H1 (cell line): ENCODE data around the gene DOK6. TPM values are rescaled to one million over a fixed set of nuclear protein-coding genes. Genes with fewer than 3 reads are reported as not detected.

Source experiments
- CTCF ChIA-PET: fragments of 300-600 bp; sonication (Branson Sonifier 250); formaldehyde crosslinking; loops from one replicate; lab custom pipeline; 2021; ENCODE audit not compliant: partially characterized antibody; lab: Charles Lee
- POLR2A ChIA-PET: fragments of 300-600 bp; sonication (Branson Sonifier 250); formaldehyde crosslinking; loops from one replicate; lab custom pipeline; 2021; ENCODE audit warnings: inconsistent platforms; ENCODE audit not compliant: partially characterized antibody; lab: Charles Lee
- DNase-seq, 2 experiments: peaks; one replicate each; pipeline versions ENCODE4 v3.0.0 to v3.0.0-alpha.2; 2010 to 2022; ENCODE audit warnings: low spot score in 2 of 2, low read depth in 1 of 2, mixed read lengths in 1 of 2
- FAIRE-seq: peaks from 2 replicates; lab custom pipeline; 2011; peaks lifted over from hg19 to GRCh38; lab: Jason Lieb, UNC
- H2AFZ ChIP-seq: 2 replicates; pipeline ENCODE4 v1.8.1; 2012; ENCODE audit warnings: low read length, inconsistent platforms
- H2AK5ac ChIP-seq: 2 replicates; pipeline ENCODE4 v1.6.1; 2013; ENCODE audit warnings: low read depth, low read length
- H2BK120ac ChIP-seq: replicated peaks from 2 replicates; pipeline ENCODE3; 2013; ENCODE audit warnings: low read depth, low read length, inconsistent platforms
- H2BK12ac ChIP-seq: 2 replicates; pipeline ENCODE4 v1.6.1; 2013; ENCODE audit warnings: low read depth, low read length
- H2BK15ac ChIP-seq: 2 replicates; pipeline ENCODE4 v1.6.1; 2013; ENCODE audit warnings: low read length
- H2BK20ac ChIP-seq: 2 replicates; pipeline ENCODE4 v1.6.1; 2013; ENCODE audit warnings: low read length
- H2BK5ac ChIP-seq: 2 replicates; pipeline ENCODE4 v1.6.1; 2013; ENCODE audit warnings: low read depth, low read length
- H3K14ac ChIP-seq: 2 replicates; pipeline ENCODE4 v1.6.1; 2013; ENCODE audit warnings: inconsistent platforms; ENCODE audit not compliant: insufficient read length
- H3K18ac ChIP-seq: 2 replicates; pipeline ENCODE4 v1.6.1; 2013; ENCODE audit warnings: low read length; ENCODE audit errors: extremely low read depth
- H3K23ac ChIP-seq: 2 replicates; pipeline ENCODE4 v1.6.1; 2013; ENCODE audit warnings: inconsistent platforms; ENCODE audit not compliant: insufficient read length
- H3K23me2 ChIP-seq: 2 replicates; pipeline ENCODE4 v1.6.1; 2013; ENCODE audit warnings: low read depth, low read length
- H3K27ac ChIP-seq: 2 replicates; pipeline ENCODE4 v1.6.1; 2011; ENCODE audit warnings: low read depth, low read length, inconsistent platforms
- H3K27me3 ChIP-seq, 4 experiments: replicated peaks in 1 of 4; 1 replicate in 1 of 4; 2 replicates in 3 of 4; pipeline versions ENCODE4 v1.6.1 to v1.8.1; 2011 to 2013; ENCODE audit warnings: low read length in 3 of 4, mild to moderate bottlenecking in 3 of 4, inconsistent platforms in 2 of 4, mixed read lengths in 2 of 4, moderate library complexity in 1 of 4; ENCODE audit not compliant: control insufficient read depth in 3 of 4, insufficient read depth in 3 of 4; ENCODE audit errors: extremely low read depth in 1 of 4
- H3K36me3 ChIP-seq, 4 experiments: 2 replicates each; pipeline versions ENCODE4 v1.6.1 to v1.8.1; 2011 to 2013; ENCODE audit warnings: mild to moderate bottlenecking in 4 of 4, low read length in 3 of 4, moderate library complexity in 2 of 4, control low read depth in 1 of 4, inconsistent platforms in 1 of 4; ENCODE audit not compliant: insufficient read depth in 4 of 4, control insufficient read depth in 2 of 4
- H3K4ac ChIP-seq: replicated peaks from 2 replicates; pipeline ENCODE3; 2013; ENCODE audit warnings: low read length, low read depth, mixed read lengths, inconsistent platforms; ENCODE audit not compliant: insufficient read length
- H3K4me1 ChIP-seq, 4 experiments: replicated peaks in 1 of 4; 1 replicate in 1 of 4; 2 replicates in 3 of 4; pipeline versions ENCODE4 v1.6.1 to v1.8.1; 2011 to 2013; ENCODE audit warnings: low read length in 3 of 4, inconsistent platforms in 2 of 4, mixed read lengths in 1 of 4; ENCODE audit not compliant: insufficient read depth in 4 of 4, control insufficient read depth in 3 of 4
- H3K4me2 ChIP-seq, 2 experiments: 2 replicates each; pipeline versions ENCODE4 v1.6.1 to v1.8.1; 2011 to 2013; ENCODE audit warnings: low read depth in 2 of 2, low read length in 2 of 2, control low read depth in 1 of 2, inconsistent platforms in 1 of 2, mild to moderate bottlenecking in 1 of 2; ENCODE audit not compliant: insufficient read depth in 1 of 2
- H3K4me3 ChIP-seq, 4 experiments: fragments of 200-600, 300-600 bp in 1 of 4; sonication (generic), shearing (Covaris generic), sonication (Bioruptor Twin) in 1 of 4; 2 replicates each; pipeline versions ENCODE4 v1.5.1 to v1.8.1; 2011 to 2016; ENCODE audit warnings: low read length in 4 of 4, low read depth in 3 of 4, control low read depth in 2 of 4, inconsistent platforms in 2 of 4, mild to moderate bottlenecking in 2 of 4, mixed read lengths in 1 of 4, moderate library complexity in 1 of 4; ENCODE audit not compliant: insufficient read depth in 2 of 4; ENCODE audit errors: extremely low read depth in 1 of 4
- H3K56ac ChIP-seq: replicated peaks from 2 replicates; pipeline ENCODE3; 2013; ENCODE audit warnings: low read depth, mild to moderate bottlenecking, mixed read lengths, low read length, inconsistent platforms; ENCODE audit not compliant: insufficient read length
- H3K79me1 ChIP-seq: 2 replicates; pipeline ENCODE4 v1.6.1; 2013; ENCODE audit warnings: low read depth, low read length, control low read depth
- H3K79me2 ChIP-seq, 2 experiments: 2 replicates each; pipeline versions ENCODE4 v1.6.1 to v1.8.1; 2012 to 2013; ENCODE audit warnings: low read length in 2 of 2, mild to moderate bottlenecking in 2 of 2, inconsistent platforms in 1 of 2; ENCODE audit not compliant: insufficient read depth in 2 of 2, control insufficient read depth in 1 of 2
- H3K9ac ChIP-seq, 4 experiments: replicated peaks in 1 of 4; 1 replicate in 1 of 4; 2 replicates in 3 of 4; pipeline versions ENCODE4 v1.6.1 to v1.8.1; 2011 to 2013; ENCODE audit warnings: low read depth in 3 of 4, low read length in 3 of 4, control low read depth in 2 of 4, mild to moderate bottlenecking in 2 of 4, moderate library complexity in 2 of 4, inconsistent platforms in 1 of 4; ENCODE audit errors: extremely low read depth in 1 of 4
- H3K9me3 ChIP-seq, 2 experiments: 2 replicates each; pipeline versions ENCODE4 v1.6.1 to v1.8.1; 2012 to 2013; ENCODE audit warnings: mild to moderate bottlenecking in 2 of 2, moderate library complexity in 2 of 2, control low read depth in 1 of 2, inconsistent platforms in 1 of 2, low read depth in 1 of 2, low read length in 1 of 2, mixed read lengths in 1 of 2; ENCODE audit not compliant: insufficient read depth in 2 of 2
- H4K20me1 ChIP-seq, 2 experiments: replicated peaks in 1 of 2; 2 replicates each; pipeline versions ENCODE3 to v1.8.1; 2011 to 2013; ENCODE audit warnings: inconsistent platforms in 2 of 2, low read length in 2 of 2, mild to moderate bottlenecking in 1 of 2; ENCODE audit not compliant: insufficient read depth in 2 of 2, control insufficient read depth in 1 of 2
- H4K5ac ChIP-seq: 2 replicates; pipeline ENCODE4 v1.6.1; 2013; ENCODE audit warnings: low read length, low read depth, mixed read lengths, inconsistent platforms; ENCODE audit not compliant: insufficient read length
- H4K8ac ChIP-seq: 2 replicates; pipeline ENCODE4 v1.8.0; 2013; ENCODE audit warnings: mild to moderate bottlenecking, moderate library complexity, low read length, inconsistent platforms; ENCODE audit not compliant: insufficient read depth; ENCODE audit errors: extremely low read depth
- H4K91ac ChIP-seq: replicated peaks from 2 replicates; pipeline ENCODE3; 2013; ENCODE audit warnings: low read length, mixed read lengths, inconsistent platforms; ENCODE audit not compliant: insufficient read length
- BCL11A ChIP-seq, 2 experiments: IDR thresholded peaks; one replicate each; pipeline ENCODE4 v1.6.1; 2011; ENCODE audit warnings: low read depth in 2 of 2, low read length in 2 of 2, mild to moderate bottlenecking in 2 of 2
- BRCA1 ChIP-seq: IDR thresholded peaks from 2 replicates; pipeline ENCODE4 v1.6.1; 2012; ENCODE audit warnings: low read depth, low read length, improper control_type of control experiment
- CEBPB ChIP-seq: IDR thresholded peaks from 2 replicates; pipeline ENCODE4 v1.6.1; 2012; ENCODE audit warnings: low read depth, low read length
- CHD2 ChIP-seq: IDR thresholded peaks from 2 replicates; pipeline ENCODE4 v1.6.1; 2012; ENCODE audit warnings: low read length, improper control_type of control experiment
- FOSL1 ChIP-seq: IDR thresholded peaks from 2 replicates; pipeline ENCODE4 v1.6.1; 2011; ENCODE audit warnings: mild to moderate bottlenecking, low read depth, low read length, moderate library complexity; ENCODE audit not compliant: insufficient read depth
- GTF2F1 ChIP-seq: IDR thresholded peaks from 2 replicates; pipeline ENCODE4 v1.6.1; 2012; ENCODE audit warnings: low read depth, low read length, improper control_type of control experiment, borderline replicate concordance
- HDAC2 ChIP-seq, 2 experiments: fragments of 300-600 bp in 1 of 2; sonication (generic) in 1 of 2; IDR thresholded peaks; 2 replicates each; pipeline ENCODE4 v1.6.1; 2011 to 2012; ENCODE audit warnings: low read depth in 2 of 2, low read length in 2 of 2, mild to moderate bottlenecking in 2 of 2, moderate library complexity in 2 of 2, borderline replicate concordance in 1 of 2, inconsistent platforms in 1 of 2
- NANOG ChIP-seq: IDR thresholded peaks from 2 replicates; pipeline ENCODE4 v1.6.1; 2011; ENCODE audit warnings: low read length, low read depth, mild to moderate bottlenecking, inconsistent platforms; ENCODE audit not compliant: insufficient read depth, poor library complexity, severe bottlenecking
- NRF1 ChIP-seq: IDR thresholded peaks from 2 replicates; pipeline ENCODE4 v1.6.1; 2011; ENCODE audit warnings: mild to moderate bottlenecking, low read depth, low read length, improper control_type of control experiment
- RBBP5 ChIP-seq: IDR thresholded peaks from 2 replicates; pipeline ENCODE4 v1.7.1; 2012; ENCODE audit warnings: low read depth, mild to moderate bottlenecking, inconsistent platforms, low read length, moderate library complexity, borderline replicate concordance
- SAP30 ChIP-seq: fragments of 300-600 bp; sonication (generic); IDR thresholded peaks from 2 replicates; pipeline ENCODE4 v1.7.1; 2012; ENCODE audit warnings: low read length, moderate library complexity, mild to moderate bottlenecking, inconsistent platforms; ENCODE audit not compliant: insufficient read depth, insufficient replicate concordance
- SIN3A ChIP-seq, 2 experiments: IDR thresholded peaks in 1 of 2; conservative IDR thresholded peaks in 1 of 2; 2 replicates each; pipeline ENCODE4 v1.6.1; 2011 to 2012; ENCODE audit warnings: low read length in 2 of 2, improper control_type of control experiment in 1 of 2, low read depth in 1 of 2, mild to moderate bottlenecking in 1 of 2
- SUZ12 ChIP-seq: fragments of 200-600 bp; sonication (generic); IDR thresholded peaks from 2 replicates; pipeline ENCODE4 v1.6.1; 2012; ENCODE audit warnings: mild to moderate bottlenecking, inconsistent platforms, low read length, moderate library complexity, mixed read lengths
- TAF7 ChIP-seq: optimal IDR thresholded peaks from 2 replicates; pipeline ENCODE3; 2011; ENCODE audit warnings: low read depth, mild to moderate bottlenecking, inconsistent platforms, low read length, moderate library complexity, borderline replicate concordance
- TBP ChIP-seq: IDR thresholded peaks from 2 replicates; pipeline ENCODE4 v1.6.1; 2011; ENCODE audit warnings: low read depth, low read length, improper control_type of control experiment
- YY1 ChIP-seq: IDR thresholded peaks from 2 replicates; pipeline ENCODE4 v1.6.1; 2011; ENCODE audit warnings: low read depth, mild to moderate bottlenecking, low read length
- polyA plus RNA-seq, 7 experiments: library from polyadenylated mRNA; depleted of rRNA in 3 of 7; stranded (reverse) in 5 of 7; unstranded in 2 of 7; fragments of >200 nt in 5 of 7; fragments of 200-250 nt in 2 of 7; gene quantifications; 1 replicate in 5 of 7; 2 replicates in 1 of 7; 4 replicates in 1 of 7; pipeline versions ENCODE4 v1.2.1 to v1.2.3, GENCODE V29; 2011 to 2013; ENCODE audit warnings: missing spikeins in 2 of 7, mixed read lengths in 2 of 7
- total RNA-seq: library from RNA; stranded (reverse); fragmentation: NEBNext Ultra II Directional; extraction: Animal tissue kit (Norgen Biotek cat#: 25700); gene quantifications from 2 replicates; pipeline ENCODE4 v1.2.1, GENCODE V29; 2021

DOK6 gene
- total and polyA plus RNA-seq, 2 of the 8 experiments (the other 6 are each of a cell fraction or from before 2014, with no cell fraction given) = 0.33 to 0.50 TPM

DNA sequence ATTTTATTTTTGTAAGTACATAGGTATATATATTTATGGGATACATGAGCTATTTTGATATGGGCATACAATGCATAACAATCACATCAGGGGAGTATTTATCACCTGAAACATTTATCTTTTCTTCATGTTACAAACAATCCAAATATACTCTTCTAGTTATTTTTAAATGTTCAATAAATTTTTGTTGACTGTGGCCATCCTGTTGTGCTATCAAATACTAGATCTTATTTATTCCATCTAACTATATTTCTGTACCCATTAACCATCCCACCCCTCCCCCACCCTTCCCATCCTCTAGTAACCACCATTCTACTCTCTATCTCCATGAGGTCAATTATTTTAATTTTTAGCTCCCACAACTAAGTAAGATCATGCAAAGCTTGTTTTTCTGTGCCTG lies 390.0 kb downstream of the DOK6 start:
- Histone ChIP-seq H2AK5ac (no peak overlapping the region), H3K79me1 (no peaks in the 10 kb centered on the region), H3K18ac (no peak overlapping the region), H4K8ac (no peak overlapping the region), H3K23me2 (no peaks in the 10 kb centered on the region), H3K9ac (no peak overlapping the region), H2AFZ (no peak overlapping the region), H3K56ac (no peak overlapping the region), H2BK15ac (no peak overlapping the region), H3K4ac (no peak overlapping the region), H3K4me1 (no peaks in the 10 kb centered on the region), H2BK12ac (no peak overlapping the region), H3K23ac (no peak overlapping the region), H3K27ac (no peak overlapping the region), H3K27me3 (no peaks in the 10 kb centered on the region), H2BK120ac (no peak overlapping the region), H2BK5ac (no peak overlapping the region), H3K79me2 (no peaks in the 10 kb centered on the region), H2BK20ac (no peak overlapping the region), H4K5ac (no peak overlapping the region), H3K9me3 (no peaks in the 10 kb centered on the region), H3K4me3 (no peak overlapping the region), H3K4me2 (no peak overlapping the region), H4K91ac (no peak overlapping the region), H4K20me1 (no peaks in the 10 kb centered on the region), H3K14ac (no peak overlapping the region), H3K36me3 (no peaks in the 10 kb centered on the region)
- POLR2A ChIA-PET = no interaction called here
- DNase-seq = no peak
- CTCF ChIA-PET = no interaction called here
- no peak for FAIRE-seq
- TF ChIP-seq SUZ12 (no peak), CHD2 (no peak), HDAC2 (IDR thresholded peaks at IDR 0.05; ENCODE audit: borderline replicate concordance in 1 of 2, low read depth in 2 of 2, low read length in 2 of 2) (no peak), CEBPB (no peak), SIN3A (conservative IDR thresholded peaks at IDR 0.05 in 1 of 2, IDR thresholded peaks at IDR 0.05 in 1 of 2; ENCODE audit: low read depth in 1 of 2, low read length in 2 of 2) (no peak), SAP30 (no peak), TBP (no peak), TAF7 (no peak), BCL11A (IDR thresholded peaks at IDR 0.05; ENCODE audit: low read depth in 2 of 2, low read length in 2 of 2) (no peak), BRCA1 (no peak), GTF2F1 (no peak), NRF1 (no peak), YY1 (no peak), FOSL1 (no peak), NANOG (no peak), RBBP5 (no peak)
